NCI-H2107 treated with DMSO at 0.1 percent for 48 hours (cell line): Measurements from ENCODE around the gene GRIFIN.
"Not testable (repeated sequence)": the region's sequence is repeated elsewhere in the genome, so short reads cannot be mapped to it uniquely, and the experiment has no call there.

Experiments
- DNase-seq: peaks from one replicate; lab custom pipeline; 2025; ENCODE audit not compliant: unreplicated experiment; lab: John Stamatoyannopoulos, UW

GRIFIN gene

DNA sequence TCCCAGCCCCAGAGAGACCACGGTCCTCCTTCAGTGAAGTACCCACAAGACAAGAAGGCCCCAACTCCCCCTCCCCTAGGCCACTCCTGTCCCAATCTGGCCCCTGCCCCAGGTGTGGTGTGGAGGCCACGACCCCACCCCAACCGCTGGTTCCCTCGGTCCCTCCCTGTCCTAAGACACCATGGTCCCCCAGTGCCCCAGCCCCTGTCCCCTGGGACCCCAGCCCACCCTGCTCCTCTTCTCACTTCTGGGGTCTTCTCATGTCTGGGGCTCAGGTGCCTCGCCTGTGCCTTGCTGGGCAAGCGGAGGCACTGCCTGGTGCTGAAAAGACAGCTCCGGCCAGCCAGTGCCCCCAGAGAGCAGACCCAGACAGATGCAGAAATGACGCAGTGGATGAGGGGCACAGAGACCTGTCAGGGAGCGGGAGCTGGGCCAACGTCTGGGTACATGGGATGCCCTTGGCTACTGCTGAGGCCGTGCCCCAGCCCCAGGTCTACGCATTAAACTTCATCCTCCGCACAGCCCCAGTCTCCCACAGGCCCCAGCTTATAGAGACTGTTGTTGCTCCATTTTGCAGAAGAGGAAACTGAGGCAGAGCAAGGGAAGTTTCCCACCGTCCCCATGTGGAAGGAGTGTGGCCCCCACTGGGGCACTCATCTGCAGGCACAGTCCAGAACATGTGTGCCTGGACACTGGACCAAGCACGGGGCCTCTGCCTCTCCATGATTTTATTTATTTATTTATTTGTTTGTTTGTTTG, 14.8 kb downstream of the GRIFIN start:
- DNase-seq, result no peak

DNA sequence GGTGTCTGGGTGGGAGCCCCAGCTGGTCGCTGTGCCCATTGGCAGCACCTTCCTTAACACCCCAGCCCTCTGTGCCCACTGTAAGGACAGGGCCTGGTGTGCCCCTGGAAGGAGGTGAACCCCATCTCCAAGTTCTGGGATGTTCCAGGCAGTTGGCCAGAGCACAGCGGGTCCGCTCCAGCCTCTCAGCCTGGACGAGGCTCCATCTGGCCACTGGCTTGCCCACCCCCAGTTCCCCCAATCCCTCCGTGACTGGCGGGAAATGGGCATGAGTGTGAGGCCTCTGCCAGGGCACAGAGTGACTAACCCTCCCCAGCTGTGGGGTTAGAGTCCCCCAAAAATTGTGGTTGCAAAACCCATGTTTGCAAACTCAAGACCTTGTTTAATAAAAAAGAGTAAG, 15.6 kb downstream of the GRIFIN start:
- DNase-seq, result no peak

DNA sequence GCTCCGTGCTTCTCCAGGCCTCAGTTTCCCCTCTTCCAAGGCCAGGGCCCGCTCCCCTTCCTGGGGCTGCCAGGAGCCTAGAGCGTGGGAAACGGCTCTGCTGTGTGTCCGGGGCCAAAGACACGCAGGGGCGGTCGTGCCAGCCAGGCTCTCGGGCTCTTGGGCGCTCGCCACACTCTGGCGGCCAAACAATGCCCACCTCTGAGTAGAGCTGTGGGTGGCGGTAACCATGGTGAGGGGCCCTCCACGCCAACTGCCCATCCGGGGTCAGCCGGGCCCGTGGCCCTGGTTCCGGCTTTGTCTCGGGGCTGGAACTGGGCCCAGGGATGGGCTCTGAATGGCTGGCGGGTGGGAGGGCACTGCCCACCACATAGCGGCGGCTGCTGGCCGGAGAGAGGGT, 16.0 kb downstream of the GRIFIN start:
- no peak for DNase-seq

DNA sequence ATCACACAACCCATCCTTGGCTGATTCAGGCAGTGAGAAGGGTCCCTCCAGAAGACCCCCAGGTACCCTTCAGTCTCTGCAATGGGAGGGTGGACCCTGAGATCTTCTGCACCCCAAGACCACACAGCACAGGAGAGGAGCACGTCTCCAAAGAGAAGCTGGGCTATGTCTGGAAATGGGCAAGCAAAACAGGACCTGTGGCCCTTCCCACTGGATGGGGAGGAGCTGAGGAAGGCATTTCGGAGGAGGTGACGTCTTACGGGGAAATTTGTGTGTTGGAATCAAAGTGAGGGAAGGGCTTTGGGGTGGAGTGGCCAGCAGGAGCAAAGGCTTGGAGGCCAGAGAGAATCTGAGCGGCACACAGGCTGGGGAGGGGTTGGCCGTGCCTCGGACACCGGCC, 16.5 kb downstream of the GRIFIN start:
- no peak for DNase-seq

DNA sequence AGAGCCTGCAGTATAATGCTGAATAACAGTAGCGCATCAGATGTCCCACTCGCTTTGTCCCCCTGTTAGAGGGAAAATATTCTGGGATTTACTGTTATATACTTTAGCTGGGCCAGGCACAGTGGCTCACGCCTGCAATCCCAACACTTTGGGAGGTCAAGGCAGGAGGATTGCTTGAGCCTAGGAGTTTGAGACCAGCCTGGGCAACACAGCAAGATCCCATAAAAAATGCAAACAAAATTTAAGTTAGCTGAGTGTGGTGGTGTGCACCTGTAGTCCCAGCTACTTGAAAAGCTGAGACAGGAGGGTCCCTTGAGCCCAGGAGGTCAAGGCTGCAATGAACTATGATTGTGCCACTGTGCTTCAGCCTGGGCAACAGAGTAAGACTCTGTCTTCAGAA, 22.3 kb downstream of the GRIFIN start:
- not testable (repeated sequence) for DNase-seq

DNA sequence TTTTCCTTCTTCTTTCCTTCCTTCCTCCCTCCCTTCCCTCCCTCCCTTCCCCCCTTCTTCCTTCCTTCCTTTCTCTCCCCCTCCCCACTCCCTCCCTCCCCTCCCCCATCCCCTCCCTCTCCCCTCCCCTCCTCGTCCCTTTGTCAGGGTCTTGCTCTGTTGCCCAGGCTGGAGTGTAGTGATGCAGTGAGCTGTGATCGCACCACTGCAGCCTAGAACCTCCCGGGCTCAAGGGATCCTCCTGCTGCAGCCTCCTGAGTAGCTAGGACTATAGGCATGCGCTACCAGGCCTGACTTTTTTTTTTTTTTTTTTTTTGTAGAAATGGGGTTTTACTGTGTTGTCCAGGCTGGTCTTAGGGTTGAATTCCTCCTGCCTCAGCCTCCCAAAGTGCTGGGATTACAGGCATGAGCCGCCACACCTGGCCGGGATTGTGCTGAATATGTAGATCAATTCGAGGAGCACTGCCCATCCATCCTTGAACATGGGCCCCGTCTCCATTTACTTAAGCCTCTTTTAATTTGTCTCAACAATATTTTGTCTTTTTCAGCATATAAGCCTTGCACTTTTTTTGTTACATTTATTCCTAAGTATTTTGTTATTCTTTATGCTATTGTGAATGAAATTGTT, 23.4 kb downstream of the GRIFIN start:
- no peak for DNase-seq

DNA sequence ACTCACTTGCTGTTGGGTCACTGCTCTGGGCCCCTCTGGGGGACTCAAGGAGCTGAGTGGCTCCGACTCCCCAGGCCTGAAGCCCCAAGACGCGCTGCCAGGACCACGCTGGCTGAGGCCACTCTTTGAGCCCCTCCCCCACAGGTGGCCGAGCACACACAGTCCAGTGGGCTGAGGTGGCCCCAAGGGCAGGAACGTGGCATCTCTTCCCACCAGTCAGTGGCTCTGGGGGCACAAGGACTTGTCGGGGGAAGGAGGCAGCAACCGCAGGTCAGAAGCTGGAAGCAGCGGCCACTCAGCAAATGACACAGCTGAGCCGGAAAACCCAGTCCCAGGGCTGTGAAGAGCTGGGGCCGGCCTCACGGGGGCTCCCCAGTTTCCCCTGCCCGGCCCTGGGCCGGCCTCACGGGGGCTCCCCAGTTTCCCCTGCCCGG, 24.1 kb downstream of the GRIFIN start:
- no peak for DNase-seq

DNA sequence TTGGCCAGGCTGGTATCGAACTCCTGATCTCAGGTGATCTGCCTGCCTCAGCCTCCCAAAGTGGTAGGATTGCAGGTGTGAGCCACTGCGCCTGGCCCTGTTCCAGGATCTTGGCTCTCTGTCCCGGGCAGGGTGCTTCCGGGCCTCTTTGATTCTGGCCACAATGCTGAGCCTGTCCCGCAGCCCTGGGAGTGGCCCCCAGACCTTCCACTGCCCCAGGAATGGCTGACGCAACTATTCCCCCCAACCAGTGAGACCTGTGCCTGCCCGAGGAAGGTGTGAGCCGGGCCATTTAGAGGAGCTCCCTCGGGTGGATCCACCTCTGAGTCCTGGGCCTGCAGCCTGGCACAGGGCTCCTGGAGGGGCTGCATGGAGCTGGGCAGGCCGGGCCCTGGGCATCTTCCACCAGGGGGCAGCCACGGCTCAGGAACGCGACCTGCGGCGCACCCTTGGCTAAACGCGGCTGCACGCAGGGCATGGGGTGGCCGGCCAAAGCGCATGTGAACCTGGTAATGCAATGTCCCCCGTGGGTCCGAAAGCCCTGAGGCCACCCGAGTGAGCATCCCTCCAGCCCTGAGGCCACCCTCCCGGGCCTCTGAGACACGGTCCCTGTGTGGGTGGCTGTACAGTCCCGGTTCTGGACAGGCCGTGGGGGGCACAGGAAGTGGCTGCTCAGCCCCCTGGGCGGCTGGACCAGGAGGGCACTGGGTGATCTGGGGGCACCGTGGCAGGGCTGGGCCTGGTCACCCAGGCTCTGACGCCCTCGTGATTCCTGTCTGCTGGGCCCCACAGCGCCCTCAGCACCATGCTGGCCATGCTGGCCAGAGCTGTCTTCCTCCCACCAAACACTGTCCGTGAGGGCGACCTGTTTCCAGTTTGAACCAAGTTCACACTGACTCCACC, 24.8 kb downstream of the GRIFIN start:
- DNase-seq, result peak; percentile 22

DNA sequence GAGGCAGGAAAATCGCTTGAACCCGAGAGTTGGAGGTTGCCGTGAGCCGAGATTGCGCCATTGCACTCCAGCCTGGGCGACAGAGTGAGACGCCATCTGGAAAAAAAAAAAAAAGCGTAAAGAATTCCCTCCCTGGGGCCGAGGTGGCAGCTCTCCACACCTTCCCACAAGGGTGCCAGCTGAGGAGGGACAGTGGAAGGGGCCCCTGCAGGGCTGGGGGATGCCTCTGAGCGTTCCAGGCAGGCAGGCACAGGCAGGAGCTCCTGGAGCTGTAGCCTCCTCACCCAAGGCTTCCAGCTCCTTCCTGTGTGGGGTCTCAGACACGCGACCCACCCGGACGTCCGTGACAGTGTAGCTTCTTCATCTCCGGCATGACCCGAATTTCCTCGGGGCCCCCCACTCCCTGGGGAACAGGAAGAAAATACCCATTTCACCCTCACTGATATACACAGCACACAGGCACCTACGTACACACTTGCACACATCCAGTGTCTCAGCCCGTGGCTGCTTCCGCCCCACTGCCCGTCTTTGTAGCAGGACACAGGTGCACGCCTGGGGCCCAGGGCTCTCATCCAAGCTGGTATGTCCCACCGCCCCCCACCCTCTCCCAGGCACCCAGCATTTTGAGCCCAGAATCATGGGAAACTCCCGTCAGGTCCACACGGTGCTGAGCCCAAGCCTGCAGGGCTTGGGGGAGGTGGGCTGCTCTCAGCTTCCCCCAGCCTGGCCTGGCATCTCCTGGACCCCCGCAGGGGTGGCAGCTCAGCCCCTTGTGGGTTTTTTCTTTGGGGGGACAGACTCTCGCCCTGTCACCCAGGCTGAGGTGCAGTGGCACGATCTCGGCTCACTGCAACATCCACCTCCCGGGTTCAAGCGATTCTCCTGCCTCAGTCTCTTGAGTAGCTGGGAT, 25.7 kb downstream of the GRIFIN start:
- DNase-seq, result no peak

DNA sequence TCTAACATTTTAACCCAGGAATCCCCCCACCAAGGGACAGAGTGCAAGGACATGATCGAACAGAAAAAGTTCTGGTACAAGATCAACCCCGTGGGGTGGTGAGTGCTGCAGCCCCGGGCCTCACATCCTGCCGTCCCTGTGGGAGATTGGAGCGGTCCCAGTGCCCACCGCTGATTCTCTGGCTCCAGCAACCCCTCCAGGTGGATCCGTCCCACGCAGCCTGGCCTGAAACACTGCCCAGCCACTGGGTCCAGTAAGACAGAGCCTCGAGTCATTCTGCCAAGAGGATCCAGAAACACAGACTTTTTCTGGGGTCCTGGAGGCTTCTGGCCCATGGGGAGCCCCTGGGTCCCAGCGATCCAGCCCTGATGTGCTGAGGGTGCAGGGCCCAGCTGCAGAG, 29.5 kb downstream of the GRIFIN start:
- DNase-seq, result no peak

DNA sequence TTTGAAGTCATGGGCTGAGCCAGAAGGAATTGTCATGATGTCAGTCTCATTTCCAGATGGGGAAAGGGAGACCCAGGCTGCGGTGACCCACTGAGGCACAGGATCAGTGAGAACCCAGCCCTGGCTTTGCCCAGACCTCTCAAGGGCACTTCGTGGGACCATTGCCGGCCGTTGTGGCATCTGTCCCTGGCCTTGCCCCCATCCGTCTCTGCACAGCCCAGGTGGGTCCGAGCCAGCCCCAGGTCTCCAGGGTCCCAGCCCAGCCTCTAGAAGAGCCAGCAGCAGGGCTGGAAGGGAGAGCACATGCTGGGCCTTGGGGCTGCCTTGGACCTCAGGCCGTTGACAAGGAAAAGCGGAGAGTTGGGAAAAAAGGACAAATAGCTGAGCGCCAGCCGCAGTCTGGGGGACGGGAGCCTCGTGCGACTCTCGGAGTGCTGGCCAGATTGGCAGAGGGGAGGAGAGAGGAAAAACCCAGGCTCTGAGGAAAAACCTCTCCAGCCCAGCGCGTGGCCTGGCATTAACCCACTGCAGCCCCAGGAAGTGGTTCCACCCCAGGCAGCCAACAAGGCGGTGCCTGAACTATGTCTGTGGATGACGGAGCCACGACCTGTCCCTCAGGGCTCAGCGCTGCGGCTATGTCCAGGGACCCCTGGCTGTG, 30.2 kb downstream of the GRIFIN start:
- DNase-seq, result no peak

DNA sequence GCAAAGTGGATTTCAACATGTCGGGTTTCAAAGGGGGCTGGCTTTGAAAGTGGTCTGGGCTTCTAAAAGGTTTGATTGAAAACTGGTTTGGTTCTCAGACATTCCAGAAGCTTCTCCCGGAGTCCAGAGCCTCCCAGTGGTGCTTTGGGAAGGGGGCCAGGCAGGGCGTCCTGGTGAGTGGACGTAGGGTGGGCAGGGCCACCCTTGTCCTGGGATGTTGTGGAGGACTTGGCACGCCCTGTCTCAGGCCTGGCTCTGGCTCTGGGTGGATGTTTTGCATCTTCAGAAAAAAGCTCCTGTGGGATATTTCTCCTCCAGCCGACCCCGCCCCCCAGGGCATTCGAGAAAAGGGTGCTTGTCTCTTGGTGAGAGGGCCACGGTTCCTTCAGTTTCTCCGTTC, 31.2 kb downstream of the GRIFIN start:
- DNase-seq, result no peak

DNA sequence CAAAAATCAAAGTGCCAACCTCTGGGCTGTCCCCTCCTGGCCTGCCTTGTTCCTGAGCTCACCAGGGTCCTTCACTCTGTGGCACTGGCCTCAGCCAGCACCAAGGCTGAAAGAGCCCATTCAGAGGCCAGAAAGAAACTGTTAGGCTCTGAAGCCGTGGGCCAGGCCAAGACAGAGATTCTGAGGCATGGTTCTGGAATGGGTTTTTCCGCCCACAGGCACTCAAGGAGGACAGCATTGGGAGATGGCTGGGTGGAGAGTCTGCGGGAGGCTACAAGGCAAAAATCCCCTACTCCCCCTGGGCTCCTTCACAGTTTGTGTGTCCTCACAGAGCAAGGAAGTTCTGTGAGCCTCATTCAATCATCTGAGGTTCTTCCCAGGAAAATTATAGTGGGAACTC, 31.7 kb downstream of the GRIFIN start:
- DNase-seq, result no peak

DNA sequence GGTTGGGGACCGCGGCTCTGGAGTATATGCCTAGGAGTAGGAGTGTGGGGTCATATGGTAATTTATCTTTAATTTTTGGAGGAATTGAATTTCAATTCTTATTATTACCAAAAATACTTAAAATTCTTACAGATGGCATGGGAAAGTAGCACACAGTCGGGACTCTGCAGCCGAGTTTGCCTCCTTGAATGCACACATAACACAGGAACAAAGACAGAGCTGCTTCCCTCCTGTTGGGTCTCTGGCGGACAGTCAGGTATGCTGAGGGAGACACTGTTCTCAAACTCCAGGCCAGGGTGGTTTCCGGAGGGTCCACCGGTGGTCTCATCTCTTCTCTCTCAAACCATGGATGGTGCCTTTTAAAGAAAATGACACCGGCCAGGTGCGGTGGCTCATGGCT, 32.7 kb downstream of the GRIFIN start:
- no peak for DNase-seq

DNA sequence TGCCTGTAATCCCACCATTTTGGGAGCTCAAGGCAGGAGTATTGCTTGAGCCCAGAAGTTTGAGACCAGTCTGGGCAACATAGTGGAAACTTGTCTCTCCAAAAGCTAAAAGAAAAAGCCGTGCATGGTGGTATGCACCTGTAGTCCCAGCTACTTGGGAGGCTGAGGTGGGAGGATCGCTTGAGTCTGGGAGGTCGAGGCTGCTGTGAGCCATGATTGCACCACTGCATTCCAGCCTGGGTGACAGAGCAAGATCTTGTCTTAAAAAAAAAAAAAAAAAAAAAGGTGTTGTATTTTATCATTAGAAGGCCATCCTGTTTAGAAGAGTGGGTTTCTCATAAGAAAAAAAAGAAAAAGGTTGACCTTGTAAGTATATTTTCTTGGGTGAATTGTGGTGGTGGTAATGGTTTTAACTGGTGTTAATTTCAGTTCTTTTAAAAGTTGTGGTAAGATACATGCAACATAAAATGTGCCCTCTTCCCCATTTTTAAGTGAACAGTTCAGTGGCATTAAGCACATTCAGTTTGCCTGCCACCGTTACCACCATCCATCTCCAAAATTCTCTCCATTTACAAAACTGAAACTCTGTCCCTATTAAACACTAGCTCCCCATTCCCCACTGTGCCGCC, 34.7 kb downstream of the GRIFIN start:
- DNase-seq, result no peak

DNA sequence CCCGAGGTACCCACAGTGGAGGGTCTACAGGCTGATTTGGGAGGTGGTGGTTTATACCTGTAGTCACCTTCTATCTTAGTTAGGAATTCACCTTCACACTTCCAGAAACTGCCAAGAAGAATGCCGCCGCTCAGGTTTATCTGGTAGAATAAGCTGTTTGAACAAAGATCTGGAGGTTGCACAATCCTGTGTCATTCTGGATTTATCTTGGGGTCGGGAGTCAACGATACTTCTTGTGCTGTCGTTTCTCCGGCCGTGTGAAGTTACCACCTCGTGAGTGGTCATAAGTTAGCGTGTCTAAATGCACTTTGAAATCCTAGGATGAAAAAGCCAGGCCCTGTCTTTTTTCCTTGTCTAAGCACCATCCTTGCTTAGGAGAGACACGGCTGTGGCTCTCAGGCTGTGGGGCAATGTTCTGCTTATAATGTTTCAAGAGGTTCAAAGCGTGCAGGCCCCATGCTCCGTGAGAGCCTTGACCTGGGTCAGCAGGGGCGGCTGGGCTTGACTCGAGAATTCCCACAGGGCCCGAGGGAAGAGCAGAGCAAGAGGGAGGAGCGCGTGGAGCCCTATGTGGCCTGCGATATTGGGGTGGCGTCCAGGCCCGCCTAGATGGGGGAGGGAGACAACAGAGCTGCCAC, 35.5 kb downstream of the GRIFIN start:
- no peak for DNase-seq

DNA sequence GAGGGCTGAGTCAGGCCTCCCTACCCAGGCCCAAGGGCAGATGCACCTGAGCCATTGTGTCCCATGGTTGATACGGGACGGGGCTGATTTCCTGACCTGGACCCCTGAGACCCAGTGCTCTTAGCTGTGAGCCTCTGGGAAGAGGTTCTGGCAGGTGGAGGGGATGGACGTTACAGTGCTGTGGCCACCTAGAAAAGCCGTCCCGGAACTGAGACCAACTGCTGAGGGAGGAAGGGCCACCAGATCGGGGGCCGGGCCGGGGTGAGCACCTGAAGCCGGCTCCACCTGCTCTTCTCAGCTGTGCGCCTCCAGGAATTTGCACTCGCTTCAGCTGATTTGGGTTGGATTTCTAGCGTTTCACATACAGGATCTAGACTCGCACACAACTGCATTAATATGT, 37.4 kb downstream of the GRIFIN start:
- DNase-seq, result no peak

DNA sequence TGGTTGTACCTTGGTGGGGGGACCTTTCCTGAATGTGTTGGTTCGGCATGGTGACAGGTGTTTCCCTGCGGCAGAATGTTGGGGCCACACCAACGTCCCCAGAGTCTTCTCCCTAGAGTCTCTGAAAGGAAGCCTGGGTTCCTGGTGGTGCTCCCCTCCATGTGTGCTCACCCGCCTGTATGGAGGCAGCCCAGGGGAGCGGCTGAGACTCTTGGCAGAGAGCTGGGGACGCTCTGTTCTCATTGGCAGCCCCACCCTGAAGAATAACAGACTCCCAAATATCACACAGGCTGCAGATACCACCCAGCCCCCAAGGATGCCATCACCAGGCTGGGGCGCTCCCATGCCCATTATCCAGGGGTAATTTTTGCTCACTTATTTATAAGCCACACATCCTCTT, 38.0 kb downstream of the GRIFIN start:
- DNase-seq, result no peak

DNA sequence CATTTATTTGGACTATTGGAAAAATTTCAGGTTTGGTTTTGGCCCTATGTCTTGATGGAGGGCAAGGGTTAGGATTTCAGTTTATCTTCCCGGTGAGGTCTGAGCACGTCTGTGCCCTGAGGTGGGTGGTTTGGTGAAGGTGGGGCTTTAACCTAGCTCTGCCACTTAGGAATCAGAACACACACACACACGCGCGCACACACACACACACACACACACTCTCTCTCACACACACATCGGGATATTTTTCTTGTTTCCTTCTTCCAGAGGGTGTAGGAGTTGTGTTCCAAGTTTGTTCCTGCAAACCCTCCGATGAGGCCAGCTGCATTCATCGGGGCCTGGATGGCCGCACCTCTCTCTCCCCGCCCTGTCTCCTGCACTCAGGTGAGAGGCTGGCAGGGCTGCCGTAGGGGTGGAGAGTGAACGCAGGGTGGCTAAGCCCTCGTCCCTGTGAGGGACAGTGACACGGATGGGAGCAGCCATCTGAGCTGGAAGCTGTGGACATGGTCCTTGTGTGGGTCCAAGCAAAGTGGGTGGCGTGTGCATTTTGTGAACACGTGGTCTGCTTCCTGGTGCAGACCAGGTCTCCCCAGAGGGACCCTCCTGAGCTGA, 38.6 kb downstream of the GRIFIN start:
- DNase-seq, result no peak
